ENCODE measurements around the gene C1orf159.

- TF ChIP-seq, protein P1, sequence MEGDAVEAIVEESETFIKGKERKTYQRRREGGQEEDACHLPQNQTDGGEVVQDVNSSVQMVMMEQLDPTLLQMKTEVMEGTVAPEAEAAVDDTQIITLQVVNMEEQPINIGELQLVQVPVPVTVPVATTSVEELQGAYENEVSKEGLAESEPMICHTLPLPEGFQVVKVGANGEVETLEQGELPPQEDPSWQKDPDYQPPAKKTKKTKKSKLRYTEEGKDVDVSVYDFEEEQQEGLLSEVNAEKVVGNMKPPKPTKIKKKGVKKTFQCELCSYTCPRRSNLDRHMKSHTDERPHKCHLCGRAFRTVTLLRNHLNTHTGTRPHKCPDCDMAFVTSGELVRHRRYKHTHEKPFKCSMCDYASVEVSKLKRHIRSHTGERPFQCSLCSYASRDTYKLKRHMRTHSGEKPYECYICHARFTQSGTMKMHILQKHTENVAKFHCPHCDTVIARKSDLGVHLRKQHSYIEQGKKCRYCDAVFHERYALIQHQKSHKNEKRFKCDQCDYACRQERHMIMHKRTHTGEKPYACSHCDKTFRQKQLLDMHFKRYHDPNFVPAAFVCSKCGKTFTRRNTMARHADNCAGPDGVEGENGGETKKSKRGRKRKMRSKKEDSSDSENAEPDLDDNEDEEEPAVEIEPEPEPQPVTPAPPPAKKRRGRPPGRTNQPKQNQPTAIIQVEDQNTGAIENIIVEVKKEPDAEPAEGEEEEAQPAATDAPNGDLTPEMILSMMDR (IDR thresholded peaks at IDR 0.05; ENCODE audit: poor library complexity): no peak
- TF ChIP-seq EZH2 (IDR thresholded peaks at IDR 0.05; ENCODE audit: borderline replicate concordance): no peak
Observed at GRCh38 chr1:1083416-1084371, 32.2 kb downstream of the C1orf159 start.
